Vagina (tissue), 2 donors: ENCODE results near the gene DCBLD2. TPM values are rescaled to one million over a fixed set of nuclear protein-coding genes. Genes with fewer than 3 reads are reported as not detected.
A peak's percentile ranks its signal among the peaks of the same experiment; 100 is the strongest.

Experiments used
- DNase-seq, 2 donors: peaks; one replicate each; pipeline ENCODE4 v3.0.0-alpha.2; 2017; ENCODE audit errors: extremely low spot score in 2 of 2
- H3K27ac ChIP-seq: fragments of 200-600 bp; sonication (generic); one replicate; pipeline ENCODE4 v1.5.1; 2019
- H3K27me3 ChIP-seq: fragments of 200-600 bp; sonication (generic); one replicate; pipeline ENCODE4 v1.5.1; 2019
- H3K36me3 ChIP-seq, 2 donors: fragments of 200-600 bp; sonication (generic); one replicate each; pipeline ENCODE4 v1.5.1; 2017 to 2019
- H3K4me1 ChIP-seq: fragments of 200-600 bp; sonication (generic); one replicate; pipeline ENCODE4 v1.5.1; 2019
- H3K4me3 ChIP-seq, 2 donors: fragments of 200-600 bp; sonication (generic); 1 replicate in 1 of 2; 2 replicates in 1 of 2; pipeline ENCODE4 v1.5.1; 2016 to 2019
- H3K9me3 ChIP-seq: fragments of 200-600 bp; sonication (generic); one replicate; pipeline ENCODE4 v1.5.1; 2019
- POLR2A ChIP-seq, 2 donors: fragments of 450-650 bp; IDR thresholded peaks; one replicate each; pipeline ENCODE4 v1.6.1; 2017; ENCODE audit warnings: antibody characterized with exemption in 2 of 2, mild to moderate bottlenecking in 2 of 2, moderate library complexity in 2 of 2
- POLR2AphosphoS5 ChIP-seq, 2 donors: sonication (generic); formaldehyde crosslinking; IDR thresholded peaks; one replicate each; pipeline ENCODE4 v1.9.0; 2017; ENCODE audit warnings: antibody characterized with exemption in 2 of 2, mild to moderate bottlenecking in 2 of 2, low read depth in 1 of 2; ENCODE audit not compliant: insufficient read depth in 1 of 2
- intact Hi-C: fragments of 100-400 bp; cut with DNase I; formaldehyde crosslinking; loops from one replicate; pipeline ENCODE4 v1.15.1; 2023
- total RNA-seq: library from RNA; depleted of rRNA; stranded (reverse); fragments of >200 nt; gene quantifications from one replicate; pipeline ENCODE4 v1.2.3, GENCODE V29; 2016
- TF ChIP-seq, protein P1 (sequence below), 3 experiments: fragments of 450-650 bp in 2 of 3; fragments of 200-600 bp in 1 of 3; sonication (generic) in 1 of 3; IDR thresholded peaks; one replicate each; pipeline ENCODE4 v1.5.1; 2017 to 2019; ENCODE audit warnings: antibody characterized with exemption in 3 of 3, mild to moderate bottlenecking in 2 of 3, moderate library complexity in 2 of 3

DCBLD2 gene
- total RNA-seq, 1 donor from 2014 or later = 36.1 TPM

DNA sequence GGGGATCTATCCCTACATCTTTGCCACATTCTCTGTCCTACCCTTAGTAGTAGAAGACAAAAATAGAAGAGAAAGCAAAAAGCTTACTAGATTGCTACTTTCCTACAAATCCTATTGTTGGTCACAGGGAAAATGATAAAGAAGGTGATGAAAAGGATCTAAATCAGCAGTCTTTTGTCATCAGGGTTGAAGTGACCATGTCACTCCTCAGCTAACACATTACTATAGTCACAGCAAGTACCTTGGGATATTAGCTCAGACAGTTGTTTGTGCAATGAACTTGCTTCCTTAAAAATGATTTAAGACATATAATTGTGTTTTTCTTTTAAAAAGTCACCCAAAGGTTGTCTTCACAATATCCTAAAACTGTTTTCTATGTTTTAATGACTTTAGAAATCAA lies 132.0 kb downstream of the DCBLD2 start:
- no peaks in the 10 kb centered on the region for H3K27me3 ChIP-seq
- intact Hi-C loops = no loop called here
- no peak overlapping the region for H3K4me3 ChIP-seq
- TF ChIP-seq, protein P1, sequence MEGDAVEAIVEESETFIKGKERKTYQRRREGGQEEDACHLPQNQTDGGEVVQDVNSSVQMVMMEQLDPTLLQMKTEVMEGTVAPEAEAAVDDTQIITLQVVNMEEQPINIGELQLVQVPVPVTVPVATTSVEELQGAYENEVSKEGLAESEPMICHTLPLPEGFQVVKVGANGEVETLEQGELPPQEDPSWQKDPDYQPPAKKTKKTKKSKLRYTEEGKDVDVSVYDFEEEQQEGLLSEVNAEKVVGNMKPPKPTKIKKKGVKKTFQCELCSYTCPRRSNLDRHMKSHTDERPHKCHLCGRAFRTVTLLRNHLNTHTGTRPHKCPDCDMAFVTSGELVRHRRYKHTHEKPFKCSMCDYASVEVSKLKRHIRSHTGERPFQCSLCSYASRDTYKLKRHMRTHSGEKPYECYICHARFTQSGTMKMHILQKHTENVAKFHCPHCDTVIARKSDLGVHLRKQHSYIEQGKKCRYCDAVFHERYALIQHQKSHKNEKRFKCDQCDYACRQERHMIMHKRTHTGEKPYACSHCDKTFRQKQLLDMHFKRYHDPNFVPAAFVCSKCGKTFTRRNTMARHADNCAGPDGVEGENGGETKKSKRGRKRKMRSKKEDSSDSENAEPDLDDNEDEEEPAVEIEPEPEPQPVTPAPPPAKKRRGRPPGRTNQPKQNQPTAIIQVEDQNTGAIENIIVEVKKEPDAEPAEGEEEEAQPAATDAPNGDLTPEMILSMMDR (IDR thresholded peaks at IDR 0.05) = no peak
- no peak for TF ChIP-seq POLR2AphosphoS5 (IDR thresholded peaks at IDR 0.05; ENCODE audit: insufficient read depth in 1 of 2, low read depth in 1 of 2)
- TF ChIP-seq POLR2A (IDR thresholded peaks at IDR 0.05) = no peak
- H3K27ac ChIP-seq = no peak overlapping the region
- no peaks in the 10 kb centered on the region for H3K4me1 ChIP-seq
- no peaks in the 10 kb centered on the region for H3K36me3 ChIP-seq
- no peak for DNase-seq
- H3K9me3 ChIP-seq = no peaks in the 10 kb centered on the region

DNA sequence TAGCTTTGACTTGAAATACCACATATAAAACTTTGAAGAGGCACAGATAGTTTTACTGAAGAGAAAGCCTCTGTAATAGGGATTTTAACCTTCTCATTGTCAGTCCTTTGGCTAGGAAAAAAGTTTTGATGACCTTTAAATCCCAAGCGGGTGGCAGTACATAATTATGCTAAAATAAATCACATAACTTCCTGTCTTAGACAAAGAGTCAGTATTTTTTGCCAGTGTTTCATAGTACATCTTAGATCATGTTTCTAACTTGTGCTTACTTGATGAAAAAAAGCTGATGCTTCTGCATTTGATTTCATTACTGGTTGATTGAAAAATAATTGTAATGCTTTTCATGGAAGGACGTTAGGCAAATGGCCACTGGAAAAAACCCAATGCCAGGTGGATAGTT lies 132.5 kb downstream of the DCBLD2 start:
- intact Hi-C loops = no loop called here
- no peaks in the 10 kb centered on the region for H3K4me1 ChIP-seq
- no peak overlapping the region for H3K4me3 ChIP-seq
- no peaks in the 10 kb centered on the region for H3K9me3 ChIP-seq
- H3K27ac ChIP-seq = no peak overlapping the region
- no peaks in the 10 kb centered on the region for H3K27me3 ChIP-seq
- no peaks in the 10 kb centered on the region for H3K36me3 ChIP-seq
- DNase-seq = no peak
- TF ChIP-seq, protein P1 (IDR thresholded peaks at IDR 0.05) = no peak
- no peak for TF ChIP-seq POLR2AphosphoS5 (IDR thresholded peaks at IDR 0.05; ENCODE audit: insufficient read depth in 1 of 2, low read depth in 1 of 2)
- TF ChIP-seq POLR2A (IDR thresholded peaks at IDR 0.05) = no peak

DNA sequence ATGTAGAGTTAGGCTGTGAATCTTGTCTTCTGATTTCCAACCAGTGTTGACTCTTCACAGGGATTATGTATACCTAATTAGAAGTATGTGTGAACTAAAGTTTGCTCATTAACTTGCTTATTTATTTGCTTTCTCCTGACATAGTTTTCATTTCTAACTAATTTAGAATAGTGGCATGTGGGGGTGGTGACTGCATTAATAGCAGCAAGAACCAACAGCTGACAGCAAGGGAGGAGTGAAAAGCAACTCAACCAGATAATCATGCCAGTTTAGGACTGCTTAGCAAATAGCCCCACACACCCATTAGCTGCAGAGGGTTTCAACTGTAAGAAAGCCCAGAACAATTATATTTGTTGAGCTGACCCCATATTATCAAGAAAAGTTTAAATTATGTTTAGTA lies 134.6 kb downstream of the DCBLD2 start:
- intact Hi-C loops = no loop called here
- DNase-seq = no peak
- TF ChIP-seq, protein P1 (IDR thresholded peaks at IDR 0.05) = no peak
- TF ChIP-seq POLR2A (IDR thresholded peaks at IDR 0.05) (no peak), POLR2AphosphoS5 (IDR thresholded peaks at IDR 0.05; ENCODE audit: insufficient read depth in 1 of 2, low read depth in 1 of 2) (no peak)
- Histone ChIP-seq H3K27ac (no peak overlapping the region), H3K36me3 (no peaks in the 10 kb centered on the region), H3K9me3 (no peaks in the 10 kb centered on the region), H3K27me3 (no peaks in the 10 kb centered on the region), H3K4me3 (no peak overlapping the region), H3K4me1 (no peaks in the 10 kb centered on the region)

DNA sequence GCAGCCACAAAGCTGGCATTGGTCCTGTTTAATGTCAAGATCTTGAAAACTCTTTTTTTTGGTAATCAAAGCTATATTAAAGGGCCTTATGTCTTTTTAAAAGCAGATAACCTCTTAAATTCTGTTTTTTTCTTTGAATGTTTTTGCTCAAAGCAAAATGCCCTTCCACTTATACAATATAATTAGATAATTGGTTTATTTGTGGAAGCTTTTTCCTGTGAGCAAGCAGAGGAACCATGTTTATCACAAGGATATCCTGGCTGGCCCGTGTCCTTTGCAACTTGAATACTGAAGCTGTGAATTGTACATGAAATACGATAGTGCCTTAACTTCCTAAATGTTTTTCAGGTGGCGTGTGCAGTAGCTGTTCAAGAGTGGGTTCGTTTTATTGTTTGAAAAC lies 135.8 kb downstream of the DCBLD2 start:
- intact Hi-C loops = no loop called here
- Histone ChIP-seq H3K4me3 (no peak overlapping the region), H3K36me3 (no peaks in the 10 kb centered on the region), H3K4me1 (no peaks in the 10 kb centered on the region), H3K27ac (no peak overlapping the region), H3K27me3 (no peaks in the 10 kb centered on the region), H3K9me3 (no peaks in the 10 kb centered on the region)
- TF ChIP-seq POLR2AphosphoS5 (IDR thresholded peaks at IDR 0.05; ENCODE audit: insufficient read depth in 1 of 2, low read depth in 1 of 2) (peak in 1 of 2 donors; percentile 64), POLR2A (IDR thresholded peaks at IDR 0.05) (no peak)
- TF ChIP-seq, protein P1 (IDR thresholded peaks at IDR 0.05) = no peak
- no peak for DNase-seq

DNA sequence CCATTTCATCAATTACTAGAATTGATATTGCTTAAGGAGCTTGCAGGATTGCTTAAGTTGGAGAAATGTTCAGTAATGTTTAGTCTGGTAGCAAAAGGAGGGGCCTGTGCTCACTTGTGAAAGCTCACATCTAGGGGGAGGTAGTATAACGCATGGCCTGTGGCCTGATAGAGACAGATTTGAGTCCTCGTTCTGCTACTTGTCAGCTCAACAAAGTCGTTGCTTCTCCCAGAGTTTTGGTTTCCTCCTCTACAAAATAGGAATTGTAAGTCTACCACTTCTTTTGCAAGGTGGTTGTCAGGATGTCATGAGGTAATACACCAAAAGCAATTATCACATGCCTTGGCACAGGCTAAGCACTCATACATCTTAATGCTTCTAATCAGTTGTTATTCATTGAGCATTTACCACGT lies 137.0 kb downstream of the DCBLD2 start:
- H3K27ac ChIP-seq = no peak overlapping the region
- no peak overlapping the region for H3K4me3 ChIP-seq
- intact Hi-C loops = no loop called here
- H3K9me3 ChIP-seq = no peaks in the 10 kb centered on the region
- TF ChIP-seq POLR2A (IDR thresholded peaks at IDR 0.05) (no peak), POLR2AphosphoS5 (IDR thresholded peaks at IDR 0.05; ENCODE audit: insufficient read depth in 1 of 2, low read depth in 1 of 2) (no peak)
- TF ChIP-seq, protein P1 (IDR thresholded peaks at IDR 0.05) = no peak
- H3K4me1 ChIP-seq = no peaks in the 10 kb centered on the region
- DNase-seq = no peak
- H3K36me3 ChIP-seq = no peaks in the 10 kb centered on the region
- no peaks in the 10 kb centered on the region for H3K27me3 ChIP-seq
